LNCAP (cell line): ENCODE measurements around the gene CYP2W1.

Source experiments
- CTCF ChIP-seq: fragments of 450-650 bp; IDR thresholded peaks from 2 replicates; pipeline ENCODE4 v1.5.1; 2017; ENCODE audit warnings: mild to moderate bottlenecking

The CYP2W1 gene

GRCh38 chr7:1032536-1033181 lies 49.7 kb downstream of the CYP2W1 start:
- no peak for TF ChIP-seq CTCF

DNA sequence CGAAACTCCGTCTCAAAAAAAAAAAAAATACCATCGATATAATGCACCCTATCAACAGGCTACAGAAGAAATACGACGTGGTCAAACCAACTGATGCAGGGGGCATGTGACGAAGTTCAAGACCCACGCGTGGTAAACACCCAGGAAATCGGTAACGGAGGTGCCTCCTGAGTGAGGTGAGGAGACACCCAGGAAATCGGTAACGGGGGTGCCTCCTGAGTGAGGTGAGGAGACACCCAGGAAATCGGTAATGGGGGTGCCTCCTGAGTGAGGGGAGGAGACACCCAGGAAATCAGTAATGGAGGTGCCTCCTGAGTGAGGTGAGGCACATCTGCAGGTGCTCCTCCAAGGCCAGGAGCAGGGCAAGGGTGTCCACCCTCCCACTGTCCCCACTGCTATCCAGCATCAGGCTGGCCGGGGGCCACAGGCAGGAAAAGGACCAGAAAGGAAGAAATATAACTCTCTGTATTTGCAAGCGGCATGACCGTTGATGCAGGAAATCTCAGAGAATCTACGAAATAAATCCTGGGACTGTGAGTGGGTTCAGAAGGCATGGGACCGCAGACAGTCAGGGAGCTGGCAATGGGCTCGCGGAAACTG lies 50.7 kb downstream of the CYP2W1 start:
- no peak for TF ChIP-seq CTCF
